OCI-LY1 (cell line): ENCODE measurements around the gene ZBTB7C.

ENCODE experiments used
- H2AFZ ChIP-seq: fragments of 200-600 bp; sonication (generic), shearing (Covaris generic); 2 replicates; pipeline ENCODE4 v1.6.0; 2014; ENCODE audit warnings: antibody characterized with exemption, mild to moderate bottlenecking, low read length
- H3F3A ChIP-seq: fragments of 200-600 bp; sonication (generic), shearing (Covaris generic); 2 replicates; pipeline ENCODE4 v1.6.0; 2014; ENCODE audit warnings: mild to moderate bottlenecking, antibody characterized with exemption, low read length, moderate library complexity; ENCODE audit not compliant: insufficient read depth
- H3K27ac ChIP-seq: fragments of 200-600 bp; sonication (generic); 2 replicates; pipeline ENCODE4 v1.5.1; 2014; ENCODE audit warnings: low read length, mixed run types, mild to moderate bottlenecking, low read depth; ENCODE audit not compliant: poor library complexity, severe bottlenecking
- H3K27me3 ChIP-seq: fragments of 200-600 bp; sonication (generic); 2 replicates; pipeline ENCODE4 v1.6.0; 2014; ENCODE audit warnings: antibody characterized with exemption, mild to moderate bottlenecking, low read length, moderate library complexity; ENCODE audit not compliant: insufficient read depth
- H3K36me3 ChIP-seq: fragments of 200-600 bp; sonication (generic); 2 replicates; pipeline ENCODE4 v1.6.1; 2014; ENCODE audit warnings: mild to moderate bottlenecking, antibody characterized with exemption, low read length, moderate library complexity, mixed read lengths; ENCODE audit not compliant: insufficient read depth
- H3K4me1 ChIP-seq: fragments of 200-600 bp; sonication (generic); 2 replicates; pipeline ENCODE4 v1.5.1; 2014; ENCODE audit warnings: mild to moderate bottlenecking, low read length, moderate library complexity; ENCODE audit not compliant: insufficient read depth, severe bottlenecking
- H3K4me2 ChIP-seq: fragments of 200-600 bp; sonication (generic), shearing (Covaris generic); 2 replicates; pipeline ENCODE4 v1.6.1; 2014; ENCODE audit warnings: low read length
- H3K4me3 ChIP-seq: fragments of 200-600 bp; sonication (generic); 2 replicates; pipeline ENCODE4 v1.5.1; 2014; ENCODE audit warnings: low read length, low read depth, mild to moderate bottlenecking, mixed read lengths; ENCODE audit not compliant: poor library complexity, severe bottlenecking
- H3K79me2 ChIP-seq: fragments of 200-600 bp; shearing (Covaris generic); 2 replicates; pipeline ENCODE4 v1.6.1; 2016; ENCODE audit warnings: mixed run types, low read length, mixed read lengths; ENCODE audit not compliant: insufficient read depth
- H3K9ac ChIP-seq: fragments of 200-600 bp; sonication (generic), shearing (Covaris generic); 2 replicates; pipeline ENCODE4 v1.6.1; 2014; ENCODE audit warnings: mild to moderate bottlenecking, low read length, mixed read lengths
- H3K9me2 ChIP-seq: fragments of 200-600 bp; sonication (generic), shearing (Covaris generic); 2 replicates; pipeline ENCODE4 v1.6.1; 2014; ENCODE audit warnings: low read depth, mild to moderate bottlenecking, low read length, mixed read lengths
- H3K9me3 ChIP-seq: fragments of 200-600 bp; shearing (Covaris generic); 2 replicates; pipeline ENCODE4 v1.6.1; 2014; ENCODE audit warnings: low read length, mixed read lengths
- H4K20me1 ChIP-seq: fragments of 200-600 bp; sonication (generic), shearing (Covaris generic); 2 replicates; pipeline ENCODE4 v1.6.0; 2016; ENCODE audit warnings: mild to moderate bottlenecking, low read length; ENCODE audit not compliant: insufficient read depth
- EZH2 ChIP-seq: fragments of 200-600 bp; sonication (generic), shearing (Covaris generic); IDR thresholded peaks from 2 replicates; pipeline ENCODE4 v1.8.0; 2017; ENCODE audit warnings: borderline replicate concordance, mixed run types, mild to moderate bottlenecking, antibody characterized with exemption, low read length, moderate library complexity, mixed read lengths
- TF ChIP-seq, protein P1 (sequence below): fragments of 200-600 bp; sonication (generic), shearing (Covaris generic); IDR thresholded peaks from 2 replicates; pipeline ENCODE4 v1.5.1; 2017; ENCODE audit warnings: mild to moderate bottlenecking, antibody characterized with exemption, low read length, moderate library complexity, mixed read lengths

ZBTB7C gene

DNA sequence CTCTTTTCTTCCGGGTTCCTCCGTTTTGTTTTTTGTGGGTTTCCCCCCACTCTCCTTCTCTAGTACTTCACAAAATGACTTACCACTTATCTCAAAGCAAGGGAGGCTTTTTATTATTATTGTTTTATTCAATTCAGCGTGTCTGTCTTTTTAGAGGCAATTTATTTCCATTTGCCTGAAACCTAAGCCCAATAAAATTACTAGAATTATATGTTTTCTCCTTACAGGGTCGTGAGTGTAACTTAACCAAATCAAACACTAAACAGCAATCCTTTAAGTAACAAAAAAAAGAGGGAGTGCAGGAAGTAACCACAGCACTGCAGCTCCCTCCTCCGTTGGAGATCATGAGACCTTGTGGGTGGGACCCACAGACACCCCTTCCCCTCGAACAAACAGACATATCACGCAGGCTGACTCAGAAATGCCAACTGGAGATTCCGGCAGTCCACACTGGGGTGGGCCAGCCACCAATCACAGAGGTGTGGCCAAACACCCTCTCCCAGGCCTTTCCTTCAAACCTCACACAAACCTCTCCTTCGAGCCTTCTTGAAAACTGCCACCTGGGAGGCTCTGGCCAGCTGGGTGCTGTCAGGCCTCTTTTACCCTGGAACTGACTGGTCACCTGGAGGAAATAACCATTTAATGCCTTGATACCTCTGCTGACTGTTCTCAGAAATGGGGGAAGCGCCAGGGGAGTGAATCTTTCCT lies 271.7 kb downstream of the ZBTB7C start:
- H2AFZ ChIP-seq: no peak overlapping the region
- H4K20me1 ChIP-seq: no peaks in the 10 kb centered on the region
- H3F3A ChIP-seq: no peaks in the 10 kb centered on the region
- H3K9me2 ChIP-seq: no peaks in the 10 kb centered on the region
- no peak for TF ChIP-seq EZH2
- TF ChIP-seq, protein P1, sequence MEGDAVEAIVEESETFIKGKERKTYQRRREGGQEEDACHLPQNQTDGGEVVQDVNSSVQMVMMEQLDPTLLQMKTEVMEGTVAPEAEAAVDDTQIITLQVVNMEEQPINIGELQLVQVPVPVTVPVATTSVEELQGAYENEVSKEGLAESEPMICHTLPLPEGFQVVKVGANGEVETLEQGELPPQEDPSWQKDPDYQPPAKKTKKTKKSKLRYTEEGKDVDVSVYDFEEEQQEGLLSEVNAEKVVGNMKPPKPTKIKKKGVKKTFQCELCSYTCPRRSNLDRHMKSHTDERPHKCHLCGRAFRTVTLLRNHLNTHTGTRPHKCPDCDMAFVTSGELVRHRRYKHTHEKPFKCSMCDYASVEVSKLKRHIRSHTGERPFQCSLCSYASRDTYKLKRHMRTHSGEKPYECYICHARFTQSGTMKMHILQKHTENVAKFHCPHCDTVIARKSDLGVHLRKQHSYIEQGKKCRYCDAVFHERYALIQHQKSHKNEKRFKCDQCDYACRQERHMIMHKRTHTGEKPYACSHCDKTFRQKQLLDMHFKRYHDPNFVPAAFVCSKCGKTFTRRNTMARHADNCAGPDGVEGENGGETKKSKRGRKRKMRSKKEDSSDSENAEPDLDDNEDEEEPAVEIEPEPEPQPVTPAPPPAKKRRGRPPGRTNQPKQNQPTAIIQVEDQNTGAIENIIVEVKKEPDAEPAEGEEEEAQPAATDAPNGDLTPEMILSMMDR: no peak
- no peaks in the 10 kb centered on the region for H3K36me3 ChIP-seq
- H3K9me3 ChIP-seq: no peaks in the 10 kb centered on the region
- no peaks in the 10 kb centered on the region for H3K4me1 ChIP-seq
- no peak overlapping the region for H3K4me3 ChIP-seq
- H3K79me2 ChIP-seq: no peaks in the 10 kb centered on the region
- no peak overlapping the region for H3K9ac ChIP-seq
- no peak overlapping the region for H3K4me2 ChIP-seq
- H3K27ac ChIP-seq: no peak overlapping the region
- H3K27me3 ChIP-seq: peaks cover 4% of the 10 kb centered on the region; the same call in 1 of the 2 replicates

DNA sequence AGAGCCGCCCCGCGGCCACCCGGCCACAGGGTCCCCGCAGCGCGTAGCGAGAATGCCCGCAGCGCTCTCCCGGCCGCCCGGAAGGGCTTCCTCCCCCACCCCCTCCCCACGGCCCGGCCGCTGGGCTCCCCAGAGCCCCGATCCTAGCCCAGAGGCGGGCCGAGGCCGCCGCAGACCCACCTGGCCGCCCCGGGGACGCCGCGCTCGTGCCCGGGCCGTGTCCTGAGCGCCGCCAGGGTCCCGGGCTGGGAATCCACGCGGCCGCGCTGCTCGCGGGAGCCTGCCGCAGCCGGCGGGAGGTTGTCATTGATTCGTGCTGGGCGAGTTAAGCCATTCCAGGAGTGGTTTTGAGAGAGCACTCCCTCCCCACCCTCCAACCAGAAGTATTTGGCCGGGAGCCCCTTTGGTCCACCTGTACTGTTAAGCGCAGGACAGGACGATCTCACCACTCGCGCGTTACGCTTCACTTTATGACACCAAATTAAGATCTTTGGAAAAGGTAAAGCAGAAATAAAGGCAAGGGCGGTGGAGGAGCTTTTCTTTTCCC lies 272.3 kb downstream of the ZBTB7C start:
- peaks cover 4% of the 10 kb centered on the region; the same call in 1 of the 2 replicates for H3K27me3 ChIP-seq
- no peaks in the 10 kb centered on the region for H3K79me2 ChIP-seq
- H2AFZ ChIP-seq: no peak overlapping the region
- no peaks in the 10 kb centered on the region for H3F3A ChIP-seq
- no peaks in the 10 kb centered on the region for H3K36me3 ChIP-seq
- no peaks in the 10 kb centered on the region for H4K20me1 ChIP-seq
- no peak for TF ChIP-seq EZH2
- TF ChIP-seq, protein P1: no peak
- no peak overlapping the region for H3K27ac ChIP-seq
- H3K9ac ChIP-seq: no peak overlapping the region
- H3K4me2 ChIP-seq: no peak overlapping the region
- H3K4me1 ChIP-seq: no peaks in the 10 kb centered on the region
- no peaks in the 10 kb centered on the region for H3K9me3 ChIP-seq
- H3K9me2 ChIP-seq: no peaks in the 10 kb centered on the region
- H3K4me3 ChIP-seq: no peak overlapping the region

DNA sequence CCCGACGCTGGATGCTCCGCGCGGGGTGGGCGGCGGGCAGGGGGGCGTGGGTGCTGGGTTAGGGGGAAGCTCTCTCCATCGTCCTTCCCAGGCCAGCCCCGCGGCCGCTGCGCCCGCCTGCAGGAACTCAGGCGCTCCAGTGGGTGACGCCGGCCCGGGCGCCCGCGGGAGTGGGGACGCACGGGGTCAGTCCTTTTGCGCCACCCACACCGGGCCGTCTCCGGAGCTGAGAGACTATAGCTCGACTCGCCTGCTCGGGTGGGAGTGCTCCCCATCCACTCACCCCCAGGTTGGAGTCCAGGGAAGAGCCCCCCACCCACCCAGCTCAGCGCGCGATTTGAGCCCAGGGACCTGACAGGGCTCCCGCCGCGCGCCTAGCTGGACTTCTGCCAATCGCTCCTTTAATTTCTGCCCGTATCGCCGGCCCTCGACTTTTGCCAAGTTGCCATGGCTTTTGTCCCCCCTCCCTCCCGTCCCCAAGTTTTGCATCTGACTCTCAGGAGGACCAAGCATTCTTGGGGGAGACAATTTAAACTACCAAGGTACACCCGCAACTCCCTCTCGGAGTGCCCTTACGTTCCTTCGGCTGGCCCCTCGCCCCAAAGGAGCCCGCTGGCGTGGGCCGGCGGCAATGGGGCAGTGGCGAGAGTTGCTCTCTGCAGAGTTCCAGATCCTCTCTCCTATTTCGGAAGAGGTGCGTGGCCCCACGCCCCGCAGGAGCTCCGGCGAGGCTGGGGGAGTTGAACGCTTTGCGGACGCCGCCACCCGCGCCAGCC lies 272.9 kb downstream of the ZBTB7C start:
- no peak overlapping the region for H3K27ac ChIP-seq
- H2AFZ ChIP-seq: no peak overlapping the region
- H3K36me3 ChIP-seq: no peaks in the 10 kb centered on the region
- no peaks in the 10 kb centered on the region for H3K9me3 ChIP-seq
- H3K9ac ChIP-seq: no peak overlapping the region
- H3K4me2 ChIP-seq: no peak overlapping the region
- H3K27me3 ChIP-seq: peaks cover 4% of the 10 kb centered on the region; the same call in 1 of the 2 replicates
- no peaks in the 10 kb centered on the region for H3K4me1 ChIP-seq
- H3K79me2 ChIP-seq: no peaks in the 10 kb centered on the region
- TF ChIP-seq, protein P1: no peak
- no peak for TF ChIP-seq EZH2
- no peaks in the 10 kb centered on the region for H3K9me2 ChIP-seq
- H3F3A ChIP-seq: no peaks in the 10 kb centered on the region
- no peak overlapping the region for H3K4me3 ChIP-seq
- no peaks in the 10 kb centered on the region for H4K20me1 ChIP-seq
